ENCODE measurements around the gene PQBP1. TPM values are rescaled to one million over a fixed set of nuclear protein-coding genes. Genes with fewer than 3 reads are reported as not detected.

PQBP1 gene
- total RNA-seq, 6 experiments from 2014 or later = 29.8 to 47.1 (median 35.7) TPM

- no peak for DNase-seq
- TF ChIP-seq POLR2A (IDR thresholded peaks at IDR 0.05) (no peak), CTCF (IDR thresholded peaks at IDR 0.05) (no peak)
Observed at GRCh38 chrX:48933757-48934156, 36.0 kb downstream of the PQBP1 start.

GRCh38 chrX:48934581-48935300, 37.0 kb downstream of the PQBP1 start:
- ATAC-seq = no peak
- Histone ChIP-seq H3K27ac (no peak overlapping the region), H3K36me3 (peaks cover 0 to 18% (median under 1%) of the 10 kb centered on the region in 4 donors), H3K4me3 (no peak overlapping the region), H3K27me3 (no peaks in the 10 kb centered on the region), H3K4me1 (no peaks in the 10 kb centered on the region), H3K9me3 (no peaks in the 10 kb centered on the region)
- DNase-seq = no peak
- WGBS (ENCODE audit: insufficient coverage, low coverage, low lambda C conversion rate, missing lambda C conversion rate) = 63% methylated on average over 5 of the region's 7 CpGs
- TF ChIP-seq CTCF (IDR thresholded peaks at IDR 0.05) = no peak
- TF ChIP-seq POLR2A (IDR thresholded peaks at IDR 0.05) = no peak
- intact Hi-C loops (cut with DNase I) = no loop called here

More at GRCh38 chrX:48933757-48934156, 36.0 kb downstream of the PQBP1 start:
- H3K4me3 ChIP-seq = no peak overlapping the region
- ATAC-seq = no peak
- peaks cover 0 to 18% (median 2%) of the 10 kb centered on the region in 4 donors for H3K36me3 ChIP-seq
- no peaks in the 10 kb centered on the region for H3K4me1 ChIP-seq
- WGBS (ENCODE audit: insufficient coverage, low coverage, low lambda C conversion rate, missing lambda C conversion rate) = 90% methylated on average over 1 of the region's 2 CpGs
- H3K27me3 ChIP-seq = no peaks in the 10 kb centered on the region
- H3K9me3 ChIP-seq = no peaks in the 10 kb centered on the region
- H3K27ac ChIP-seq = no peak overlapping the region
- intact Hi-C loops (cut with DNase I) = no loop called here

GRCh38 chrX:48935301-48935670, 37.6 kb downstream of the PQBP1 start:
- ATAC-seq (no peak), DNase-seq (no peak)
- H3K27ac ChIP-seq = no peak overlapping the region
- H3K4me3 ChIP-seq = no peak overlapping the region
- peaks cover 0 to 18% (median 0%) of the 10 kb centered on the region in 4 donors for H3K36me3 ChIP-seq
- H3K4me1 ChIP-seq = no peaks in the 10 kb centered on the region
- TF ChIP-seq POLR2A (IDR thresholded peaks at IDR 0.05) (no peak), CTCF (IDR thresholded peaks at IDR 0.05) (no peak)
- intact Hi-C loops (cut with DNase I) = no loop called here
- no peaks in the 10 kb centered on the region for H3K27me3 ChIP-seq
- no peaks in the 10 kb centered on the region for H3K9me3 ChIP-seq
- WGBS (ENCODE audit: insufficient coverage, low coverage, low lambda C conversion rate, missing lambda C conversion rate) = 67% methylated on average over 1 of the region's 1 CpG

- 69% methylated on average over 6 of the region's 8 CpGs for WGBS (ENCODE audit: insufficient coverage, low coverage, low lambda C conversion rate, missing lambda C conversion rate)
- H3K9me3 ChIP-seq = no peaks in the 10 kb centered on the region
- no peak overlapping the region for H3K4me3 ChIP-seq
- ATAC-seq = no peak
- H3K4me1 ChIP-seq = no peaks in the 10 kb centered on the region
- TF ChIP-seq CTCF (IDR thresholded peaks at IDR 0.05) = no peak
- TF ChIP-seq POLR2A (IDR thresholded peaks at IDR 0.05) = no peak
- DNase-seq = no peak
- H3K27me3 ChIP-seq = no peaks in the 10 kb centered on the region
- H3K27ac ChIP-seq = peak overlapping the region in 1 of 3 donors; percentile 8
- peaks cover 0 to 18% (median 0%) of the 10 kb centered on the region in 4 donors for H3K36me3 ChIP-seq
- intact Hi-C loops (cut with DNase I) = no loop called here
Observed at GRCh38 chrX:48936429-48937053, 38.8 kb downstream of the PQBP1 start.

Measured in right lobe of liver (tissue), 6 donors.